Measurements from ENCODE around the gene RIPOR2. TPM values are rescaled to one million over a fixed set of nuclear protein-coding genes. Genes with fewer than 3 reads are reported as not detected.

The RIPOR2 gene
- total RNA-seq, 1 donor: 0.72 TPM

GRCh38 chr6:24979176-24979575, 43.4 kb upstream of the RIPOR2 start:
- no peak for TF ChIP-seq CTCF (IDR thresholded peaks at IDR 0.05; ENCODE audit: insufficient read depth, low read length)
- no peak overlapping the region for H3K4me3 ChIP-seq (ENCODE audit: low read depth, low read length)
- DNase-seq (ENCODE audit: low read depth): no peak

GRCh38 chr6:24974182-24975171, 38.7 kb upstream of the RIPOR2 start:
- no peak overlapping the region for H3K4me3 ChIP-seq (ENCODE audit: low read depth, low read length)
- DNase-seq (ENCODE audit: low read depth): no peak
- no peak for TF ChIP-seq CTCF (IDR thresholded peaks at IDR 0.05; ENCODE audit: insufficient read depth, low read length)

GRCh38 chr6:24972311-24972958, 36.7 kb upstream of the RIPOR2 start:
- no peak for DNase-seq (ENCODE audit: low read depth)

GRCh38 chr6:24971067-24971466, 35.3 kb upstream of the RIPOR2 start:
- TF ChIP-seq CTCF (IDR thresholded peaks at IDR 0.05; ENCODE audit: insufficient read depth, low read length): no peak
- DNase-seq (ENCODE audit: low read depth): no peak
- H3K4me3 ChIP-seq (ENCODE audit: low read depth, low read length): no peak overlapping the region

More at GRCh38 chr6:24972311-24972958, 36.7 kb upstream of the RIPOR2 start:
- no peak for TF ChIP-seq CTCF (IDR thresholded peaks at IDR 0.05; ENCODE audit: insufficient read depth, low read length)
- H3K4me3 ChIP-seq (ENCODE audit: low read depth, low read length): no peak overlapping the region

- TF ChIP-seq CTCF (IDR thresholded peaks at IDR 0.05; ENCODE audit: insufficient read depth, low read length): no peak
- no peak overlapping the region for H3K4me3 ChIP-seq (ENCODE audit: low read depth, low read length)
- no peak for DNase-seq (ENCODE audit: low read depth)
Measured at GRCh38 chr6:24969343-24969860, 33.6 kb upstream of the RIPOR2 start.

GRCh38 chr6:24968783-24969182, 33.0 kb upstream of the RIPOR2 start:
- DNase-seq (ENCODE audit: low read depth): no peak

More at GRCh38 chr6:24968783-24969182, 33.0 kb upstream of the RIPOR2 start:
- H3K4me3 ChIP-seq (ENCODE audit: low read depth, low read length): no peak overlapping the region
- TF ChIP-seq CTCF (IDR thresholded peaks at IDR 0.05; ENCODE audit: insufficient read depth, low read length): no peak
